Suprapubic skin (tissue), 4 donors: ENCODE results near the gene ANKFN1. TPM values are rescaled to one million over a fixed set of nuclear protein-coding genes. Genes with fewer than 3 reads are reported as not detected.

Experiments
- DNase-seq, 2 donors: peaks; one replicate each; pipeline ENCODE4 v3.0.0-alpha.2; 2019; ENCODE audit warnings: low spot score in 2 of 2
- H3K27ac ChIP-seq: fragments of 200-600 bp; sonication (generic); one replicate; pipeline ENCODE4 v1.5.1; 2019
- H3K27me3 ChIP-seq: fragments of 200-600 bp; sonication (generic); one replicate; pipeline ENCODE4 v1.5.1; 2019
- H3K36me3 ChIP-seq: fragments of 200-600 bp; sonication (generic); one replicate; pipeline ENCODE4 v1.5.1; 2019
- H3K4me1 ChIP-seq: fragments of 200-600 bp; sonication (generic); one replicate; pipeline ENCODE4 v1.5.1; 2019
- H3K4me3 ChIP-seq: fragments of 200-600 bp; sonication (generic); one replicate; pipeline ENCODE4 v1.5.1; 2019; ENCODE audit warnings: mild to moderate bottlenecking
- H3K9me3 ChIP-seq: fragments of 200-600 bp; sonication (generic); one replicate; pipeline ENCODE4 v1.5.1; 2019
- EP300 ChIP-seq: sonication (generic); formaldehyde crosslinking; IDR thresholded peaks from one replicate; pipeline ENCODE4 v1.6.1; 2017; ENCODE audit warnings: antibody characterized with exemption
- POLR2A ChIP-seq, 2 donors: fragments of 450-650 bp; IDR thresholded peaks; one replicate each; pipeline ENCODE4 v1.6.1; 2017; ENCODE audit warnings: antibody characterized with exemption in 2 of 2, mild to moderate bottlenecking in 2 of 2, moderate library complexity in 2 of 2
- POLR2AphosphoS5 ChIP-seq, 3 donors: sonication (generic); formaldehyde crosslinking; IDR thresholded peaks; one replicate each; pipeline ENCODE4 v1.6.1; 2017; ENCODE audit warnings: antibody characterized with exemption in 3 of 3
- WGBS: methylation state at CpG from one replicate; pipeline ENCODE4 v1.1.5; 2018; 5-methylcytosine and 5-hydroxymethylcytosine counted together
- total RNA-seq, 4 donors: library from RNA; depleted of rRNA; stranded (reverse); fragments of >200 nt; gene quantifications; one replicate each; pipeline ENCODE4 v1.1.0, GENCODE V29; 2016
- TF ChIP-seq, protein P1 (sequence below), 2 donors: fragments of 200-600 bp in 1 of 2; fragments of 450-650 bp in 1 of 2; sonication (generic) in 1 of 2; IDR thresholded peaks; one replicate each; pipeline ENCODE4 v1.5.1; 2016 to 2019; ENCODE audit warnings: antibody characterized with exemption in 2 of 2, mild to moderate bottlenecking in 1 of 2, moderate library complexity in 1 of 2

The ANKFN1 gene
- total RNA-seq, 4 donors from 2014 or later: 0.81 to 3.1 (median 1.7) TPM

DNA sequence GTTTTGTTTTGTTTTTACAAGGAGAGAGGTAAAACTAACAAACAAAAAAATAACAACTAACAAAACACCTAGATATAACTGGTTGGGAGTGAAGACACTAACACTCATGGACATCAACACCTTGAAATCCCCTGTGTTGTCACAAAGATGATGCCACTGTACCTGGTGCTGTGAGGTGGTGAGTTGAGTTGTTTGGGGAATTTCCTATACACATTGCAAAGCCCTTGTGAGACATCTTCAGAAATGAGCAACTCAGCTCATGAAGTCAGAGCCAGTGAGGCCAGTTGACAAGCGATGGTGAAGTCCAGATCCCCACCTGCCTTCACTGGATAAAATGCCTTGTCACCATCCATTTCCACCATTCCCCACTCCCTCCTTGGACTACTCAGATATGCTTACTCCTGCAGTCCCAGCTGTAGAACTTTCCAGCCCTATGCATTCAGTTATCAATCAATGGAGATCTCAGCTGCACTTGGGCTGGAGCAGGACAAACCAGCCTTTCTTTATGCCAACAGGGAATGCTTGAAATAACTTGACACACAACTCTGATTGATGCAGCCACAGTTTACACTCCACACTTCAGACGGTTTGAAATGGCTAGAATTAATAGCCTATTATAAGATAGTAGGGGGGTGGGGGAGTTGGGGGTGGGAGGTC is 22.2 kb downstream of the ANKFN1 start:
- no peaks in the 10 kb centered on the region for H3K27me3 ChIP-seq
- no peaks in the 10 kb centered on the region for H3K36me3 ChIP-seq
- TF ChIP-seq, protein P1, sequence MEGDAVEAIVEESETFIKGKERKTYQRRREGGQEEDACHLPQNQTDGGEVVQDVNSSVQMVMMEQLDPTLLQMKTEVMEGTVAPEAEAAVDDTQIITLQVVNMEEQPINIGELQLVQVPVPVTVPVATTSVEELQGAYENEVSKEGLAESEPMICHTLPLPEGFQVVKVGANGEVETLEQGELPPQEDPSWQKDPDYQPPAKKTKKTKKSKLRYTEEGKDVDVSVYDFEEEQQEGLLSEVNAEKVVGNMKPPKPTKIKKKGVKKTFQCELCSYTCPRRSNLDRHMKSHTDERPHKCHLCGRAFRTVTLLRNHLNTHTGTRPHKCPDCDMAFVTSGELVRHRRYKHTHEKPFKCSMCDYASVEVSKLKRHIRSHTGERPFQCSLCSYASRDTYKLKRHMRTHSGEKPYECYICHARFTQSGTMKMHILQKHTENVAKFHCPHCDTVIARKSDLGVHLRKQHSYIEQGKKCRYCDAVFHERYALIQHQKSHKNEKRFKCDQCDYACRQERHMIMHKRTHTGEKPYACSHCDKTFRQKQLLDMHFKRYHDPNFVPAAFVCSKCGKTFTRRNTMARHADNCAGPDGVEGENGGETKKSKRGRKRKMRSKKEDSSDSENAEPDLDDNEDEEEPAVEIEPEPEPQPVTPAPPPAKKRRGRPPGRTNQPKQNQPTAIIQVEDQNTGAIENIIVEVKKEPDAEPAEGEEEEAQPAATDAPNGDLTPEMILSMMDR (IDR thresholded peaks at IDR 0.05): no peak
- TF ChIP-seq EP300: no peak
- no peak for TF ChIP-seq POLR2A (IDR thresholded peaks at IDR 0.05)
- TF ChIP-seq POLR2AphosphoS5 (IDR thresholded peaks at IDR 0.05): no peak
- 64% methylated on average over 2 of the region's 2 CpGs for whole genome bisulfite sequencing
- no peaks in the 10 kb centered on the region for H3K4me1 ChIP-seq
- DNase-seq: no peak
- H3K9me3 ChIP-seq: no peaks in the 10 kb centered on the region
- H3K4me3 ChIP-seq: no peak overlapping the region
- H3K27ac ChIP-seq: no peak overlapping the region

DNA sequence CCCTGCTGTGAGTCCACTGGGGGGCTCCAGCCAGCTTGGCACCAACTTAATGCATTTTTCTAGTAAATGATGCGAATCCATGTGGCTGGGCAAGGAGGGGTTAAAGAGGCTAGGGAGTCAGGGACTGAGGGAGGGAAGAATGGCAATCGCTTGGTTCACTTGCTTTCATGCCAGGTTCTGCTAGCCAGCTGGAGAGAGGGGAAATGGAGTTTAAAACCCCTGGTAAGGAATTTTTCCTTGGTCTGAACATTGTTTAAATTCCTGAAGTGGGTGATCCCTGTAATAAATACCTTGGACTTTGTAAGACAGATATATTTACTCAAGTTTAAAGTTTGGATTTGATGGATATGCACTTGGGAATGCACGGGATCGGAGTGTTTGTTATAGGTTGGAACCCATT is 22.8 kb downstream of the ANKFN1 start:
- no peak overlapping the region for H3K4me3 ChIP-seq
- no peak for DNase-seq
- no peaks in the 10 kb centered on the region for H3K27me3 ChIP-seq
- WGBS: 47% methylated on average over 4 of the region's 4 CpGs
- no peak overlapping the region for H3K27ac ChIP-seq
- H3K36me3 ChIP-seq: no peaks in the 10 kb centered on the region
- no peak for TF ChIP-seq EP300
- TF ChIP-seq, protein P1 (IDR thresholded peaks at IDR 0.05): no peak
- H3K9me3 ChIP-seq: no peaks in the 10 kb centered on the region
- H3K4me1 ChIP-seq: no peaks in the 10 kb centered on the region

DNA sequence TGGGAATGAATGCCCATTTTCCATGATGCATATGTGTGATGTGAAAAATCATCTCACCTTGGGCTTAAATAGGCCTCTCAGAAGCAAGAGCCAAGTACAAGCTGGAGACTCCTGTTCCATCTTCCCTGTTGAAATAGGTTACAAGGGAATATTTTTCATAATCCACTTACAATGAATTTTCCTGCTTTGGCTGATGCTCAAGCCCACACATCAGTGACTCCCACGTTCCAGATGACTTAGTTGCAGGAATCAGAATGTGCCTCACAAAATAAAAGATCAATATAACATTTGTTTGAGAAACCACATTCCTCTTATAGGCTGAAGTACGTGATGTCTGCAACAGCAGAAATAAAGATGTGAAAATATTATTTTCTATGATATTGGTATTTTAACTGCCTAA is 24.1 kb downstream of the ANKFN1 start:
- Histone ChIP-seq H3K27me3 (no peaks in the 10 kb centered on the region), H3K36me3 (no peaks in the 10 kb centered on the region), H3K4me3 (no peak overlapping the region), H3K4me1 (no peaks in the 10 kb centered on the region), H3K9me3 (no peaks in the 10 kb centered on the region), H3K27ac (no peak overlapping the region)
- TF ChIP-seq POLR2A (IDR thresholded peaks at IDR 0.05): no peak
- TF ChIP-seq POLR2AphosphoS5 (IDR thresholded peaks at IDR 0.05): no peak
- TF ChIP-seq EP300: no peak
- TF ChIP-seq, protein P1 (IDR thresholded peaks at IDR 0.05): no peak
- no peak for DNase-seq
- WGBS: 75% methylated on average over 2 of the region's 2 CpGs

DNA sequence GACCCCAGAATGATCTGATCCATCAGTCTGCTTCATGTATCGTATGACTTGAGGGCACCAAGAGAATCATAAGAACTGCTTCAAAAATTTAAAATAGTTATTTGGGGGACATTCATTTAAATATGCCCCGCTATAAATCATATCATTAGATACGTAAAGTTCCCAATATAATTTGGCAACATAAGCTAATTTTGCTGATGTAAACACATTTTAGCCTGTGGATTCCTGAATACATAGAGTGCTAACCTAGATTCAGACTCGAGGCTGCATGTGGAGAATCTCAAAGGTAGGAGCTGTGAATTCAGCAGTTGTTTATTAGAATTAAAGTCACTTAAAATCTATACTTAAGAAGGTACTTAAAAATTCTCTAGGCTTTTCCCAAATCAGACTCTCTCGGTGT is 24.9 kb downstream of the ANKFN1 start:
- 87% methylated on average over 5 of the region's 5 CpGs for WGBS
- TF ChIP-seq, protein P1 (IDR thresholded peaks at IDR 0.05): no peak
- no peak for TF ChIP-seq EP300
- TF ChIP-seq POLR2A (IDR thresholded peaks at IDR 0.05): no peak
- no peak for TF ChIP-seq POLR2AphosphoS5 (IDR thresholded peaks at IDR 0.05)
- no peak overlapping the region for H3K4me3 ChIP-seq

DNA sequence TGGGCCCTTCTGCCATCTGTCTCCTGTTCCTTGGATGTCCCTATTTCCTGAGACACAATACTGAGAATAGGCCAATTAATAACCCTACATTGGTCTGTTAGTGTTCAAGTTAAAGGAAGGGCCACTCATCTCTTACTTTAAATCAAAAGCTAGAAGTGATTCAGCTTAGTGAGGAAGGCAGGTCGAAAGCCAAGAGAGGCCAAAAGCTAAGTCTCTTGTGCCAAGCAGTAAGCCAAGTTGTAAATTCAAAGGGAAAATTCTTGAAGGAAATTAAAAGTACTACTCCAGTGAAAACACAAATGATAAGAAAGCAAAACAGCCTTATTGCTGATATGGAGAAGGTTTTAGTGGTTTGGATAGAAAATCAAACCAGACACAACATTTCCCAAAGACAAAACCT is 28.8 kb downstream of the ANKFN1 start:
- no peaks in the 10 kb centered on the region for H3K9me3 ChIP-seq
- no peaks in the 10 kb centered on the region for H3K4me1 ChIP-seq
- no peak overlapping the region for H3K4me3 ChIP-seq
- WGBS: 57% methylated on average over 1 of the region's 1 CpG
- no peak for DNase-seq
- H3K27me3 ChIP-seq: no peaks in the 10 kb centered on the region
- no peaks in the 10 kb centered on the region for H3K36me3 ChIP-seq
- H3K27ac ChIP-seq: no peak overlapping the region
- TF ChIP-seq, protein P1 (IDR thresholded peaks at IDR 0.05): no peak
- TF ChIP-seq POLR2AphosphoS5 (IDR thresholded peaks at IDR 0.05): no peak
- no peak for TF ChIP-seq EP300
- no peak for TF ChIP-seq POLR2A (IDR thresholded peaks at IDR 0.05)

More for the DNA sequence above, 24.9 kb downstream of the ANKFN1 start:
- Histone ChIP-seq H3K36me3 (no peaks in the 10 kb centered on the region), H3K9me3 (no peaks in the 10 kb centered on the region), H3K4me1 (no peaks in the 10 kb centered on the region), H3K27me3 (no peaks in the 10 kb centered on the region), H3K27ac (no peak overlapping the region)
- no peak for DNase-seq
